ENCODE results near the gene NUDT9.

The NUDT9 gene

DNA sequence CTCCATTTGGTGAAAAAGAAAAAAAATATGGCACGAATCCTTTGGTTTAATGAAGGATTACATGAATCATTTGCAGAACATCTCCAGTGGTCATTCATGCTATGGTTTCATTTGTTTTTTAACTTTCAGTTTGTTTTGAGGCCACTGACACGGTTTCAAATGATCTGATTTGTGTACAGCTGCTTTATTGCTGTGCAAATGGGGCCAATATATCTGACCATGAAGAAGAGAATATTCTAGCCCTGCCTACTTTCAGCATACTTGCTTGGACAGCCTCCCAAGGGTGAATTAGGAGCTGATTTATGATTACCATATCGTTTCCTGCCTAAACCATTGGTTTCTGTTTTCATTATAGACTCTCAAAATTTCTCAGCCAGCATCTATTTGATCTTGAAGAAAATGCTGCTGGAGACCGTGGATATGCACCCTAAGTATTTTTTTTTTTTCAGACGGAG, 76.1 kb downstream of the NUDT9 start:
- H3K9me3 ChIP-seq (ENCODE audit: control insufficient read depth in 5 of 5, low read length in 5 of 5), result no peaks in the 10 kb centered on the region
- peak overlapping the region in 3 of 5 donors; percentile 1 to 53 (median 19) for H3K4me3 ChIP-seq (ENCODE audit: low read depth in 1 of 5, low read length in 5 of 5)
- peak overlapping the region; percentile 74 for H3K27ac ChIP-seq (ENCODE audit: low read depth, low read length)
- peak overlapping the region in 1 of 5 donors; percentile 12 for H3K9ac ChIP-seq (ENCODE audit: low read length in 5 of 5)
- no peaks in the 10 kb centered on the region for H3K27me3 ChIP-seq (ENCODE audit: control insufficient read depth in 5 of 5, insufficient read depth in 4 of 5, low read length in 5 of 5)
- peaks cover 0 to 55% (median 17%) of the 10 kb centered on the region in 5 donors for H3K4me1 ChIP-seq (ENCODE audit: control insufficient read depth in 5 of 5, insufficient read depth in 5 of 5, low read length in 5 of 5)
- H3K36me3 ChIP-seq (ENCODE audit: control insufficient read depth in 5 of 5, insufficient read depth in 5 of 5, low read length in 5 of 5), result peaks cover 0 to 15% (median 6%) of the 10 kb centered on the region in 5 donors

GRCh38 chr4:87499403-87500091, 77.2 kb downstream of the NUDT9 start:
- H3K36me3 ChIP-seq (ENCODE audit: control insufficient read depth in 5 of 5, insufficient read depth in 5 of 5, low read length in 5 of 5), result peaks cover 0 to 4% (median 0%) of the 10 kb centered on the region in 5 donors
- H3K4me3 ChIP-seq (ENCODE audit: low read depth in 1 of 5, low read length in 5 of 5), result no peak overlapping the region
- H3K4me1 ChIP-seq (ENCODE audit: control insufficient read depth in 5 of 5, insufficient read depth in 5 of 5, low read length in 5 of 5), result peaks cover 0 to 46% (median 17%) of the 10 kb centered on the region in 5 donors
- no peaks in the 10 kb centered on the region for H3K27me3 ChIP-seq (ENCODE audit: control insufficient read depth in 5 of 5, insufficient read depth in 4 of 5, low read length in 5 of 5)
- H3K9ac ChIP-seq (ENCODE audit: low read length in 5 of 5), result no peak overlapping the region
- H3K27ac ChIP-seq (ENCODE audit: low read depth, low read length), result peak overlapping the region; percentile 74
- no peaks in the 10 kb centered on the region for H3K9me3 ChIP-seq (ENCODE audit: control insufficient read depth in 5 of 5, low read length in 5 of 5)

GRCh38 chr4:87500092-87500462, 77.7 kb downstream of the NUDT9 start:
- H3K9me3 ChIP-seq (ENCODE audit: control insufficient read depth in 5 of 5, low read length in 5 of 5), result no peaks in the 10 kb centered on the region
- peaks cover 0 to 3% (median 0%) of the 10 kb centered on the region in 5 donors for H3K36me3 ChIP-seq (ENCODE audit: control insufficient read depth in 5 of 5, insufficient read depth in 5 of 5, low read length in 5 of 5)
- no peak overlapping the region for H3K9ac ChIP-seq (ENCODE audit: low read length in 5 of 5)
- peaks cover 0 to 46% (median 17%) of the 10 kb centered on the region in 5 donors for H3K4me1 ChIP-seq (ENCODE audit: control insufficient read depth in 5 of 5, insufficient read depth in 5 of 5, low read length in 5 of 5)
- H3K27ac ChIP-seq (ENCODE audit: low read depth, low read length), result no peak overlapping the region
- no peaks in the 10 kb centered on the region for H3K27me3 ChIP-seq (ENCODE audit: control insufficient read depth in 5 of 5, insufficient read depth in 4 of 5, low read length in 5 of 5)
- H3K4me3 ChIP-seq (ENCODE audit: low read depth in 1 of 5, low read length in 5 of 5), result no peak overlapping the region

DNA sequence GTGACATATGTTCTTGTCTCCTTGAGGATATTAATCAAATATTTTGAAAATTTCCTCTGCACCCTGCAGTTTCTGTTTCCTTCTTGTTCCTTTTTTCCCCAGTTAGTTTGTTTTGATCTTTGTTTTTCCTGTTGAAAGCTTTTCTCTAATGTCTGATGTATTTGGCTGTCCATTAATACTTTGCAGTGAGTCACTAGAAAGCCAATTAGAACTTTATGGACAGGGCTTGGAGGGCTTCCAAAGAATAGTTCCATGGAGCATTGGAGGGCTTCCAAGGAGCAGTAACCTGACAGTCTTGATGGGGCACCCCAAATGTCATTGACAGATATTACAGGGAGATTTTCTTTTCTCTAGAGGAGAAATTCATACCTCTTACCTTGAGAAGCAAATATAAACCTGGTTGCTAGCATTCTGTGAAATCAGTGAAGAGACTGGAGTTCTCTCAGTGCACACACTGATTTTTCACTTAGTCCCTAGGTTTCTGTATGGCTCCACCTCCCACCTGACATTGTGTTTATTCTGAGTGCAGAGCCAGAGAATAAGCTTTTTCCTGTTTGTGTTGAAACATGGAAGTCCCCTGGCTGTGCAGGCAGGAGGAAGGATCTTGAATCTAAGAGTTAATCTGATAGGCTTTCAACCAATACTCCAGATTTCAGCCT, 80.3 kb downstream of the NUDT9 start:
- peaks cover 0 to 47% (median 17%) of the 10 kb centered on the region in 5 donors for H3K4me1 ChIP-seq (ENCODE audit: control insufficient read depth in 5 of 5, insufficient read depth in 5 of 5, low read length in 5 of 5)
- H3K9ac ChIP-seq (ENCODE audit: low read length in 5 of 5), result no peak overlapping the region
- H3K4me3 ChIP-seq (ENCODE audit: low read depth in 1 of 5, low read length in 5 of 5), result no peak overlapping the region
- H3K27me3 ChIP-seq (ENCODE audit: control insufficient read depth in 5 of 5, insufficient read depth in 4 of 5, low read length in 5 of 5), result no peaks in the 10 kb centered on the region
- peaks cover 0 to 3% (median 0%) of the 10 kb centered on the region in 5 donors for H3K36me3 ChIP-seq (ENCODE audit: control insufficient read depth in 5 of 5, insufficient read depth in 5 of 5, low read length in 5 of 5)
- H3K9me3 ChIP-seq (ENCODE audit: control insufficient read depth in 5 of 5, low read length in 5 of 5), result no peaks in the 10 kb centered on the region
- H3K27ac ChIP-seq (ENCODE audit: low read depth, low read length), result peak overlapping the region; percentile 71

DNA sequence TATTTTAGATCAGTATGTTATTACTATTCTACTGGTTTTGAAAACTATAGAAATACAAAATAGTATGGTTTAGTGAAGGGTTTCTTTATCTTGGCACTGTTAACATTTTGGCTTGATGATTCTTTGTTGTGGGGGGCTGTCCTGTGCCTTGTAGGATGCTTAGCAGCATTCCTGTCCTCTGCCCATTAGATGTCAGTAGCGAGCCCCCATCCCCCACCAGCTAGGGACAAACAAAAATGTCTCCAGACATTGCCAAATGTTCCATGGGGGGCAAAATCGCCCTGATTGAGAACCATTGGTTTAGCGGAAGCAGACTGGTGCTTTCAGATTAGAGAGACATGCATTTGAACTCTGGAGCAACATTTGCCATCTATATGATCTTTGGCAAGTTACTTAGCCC, 83.5 kb downstream of the NUDT9 start:
- no peak overlapping the region for H3K27ac ChIP-seq (ENCODE audit: low read depth, low read length)

DNA sequence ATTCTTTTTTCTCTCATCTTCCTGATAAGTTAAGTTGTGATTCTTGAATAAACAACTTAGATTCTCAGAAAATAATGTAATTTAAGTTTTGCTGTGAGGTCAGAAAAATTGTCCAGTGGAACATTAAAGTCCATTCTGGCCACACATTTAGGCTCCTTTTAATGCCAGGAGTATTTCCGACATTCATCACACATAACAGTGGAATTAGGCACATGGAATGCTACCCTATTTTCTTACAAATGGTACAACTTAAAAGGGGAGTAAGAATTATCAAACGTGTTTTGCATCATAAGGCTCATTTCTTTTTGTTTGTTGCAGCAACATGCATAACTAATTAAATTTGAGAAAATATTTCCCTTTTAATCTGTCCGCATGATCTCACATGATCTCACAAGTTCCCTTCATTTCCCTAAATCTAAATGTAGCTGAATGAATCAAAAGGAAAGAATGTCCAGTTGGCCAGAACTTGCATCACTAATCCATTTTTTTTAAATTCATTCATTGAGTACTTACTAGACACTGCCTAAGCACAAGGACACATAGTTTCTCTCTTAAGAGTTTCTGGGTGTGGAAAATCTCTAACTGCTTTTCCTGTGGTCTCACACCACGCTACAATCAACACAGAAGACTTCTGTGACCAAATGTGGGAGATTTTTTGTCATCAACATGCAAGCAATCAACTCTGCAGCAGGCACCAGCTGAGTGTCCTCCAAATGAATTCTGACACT, 84.8 kb downstream of the NUDT9 start:
- H3K27me3 ChIP-seq (ENCODE audit: control insufficient read depth in 5 of 5, insufficient read depth in 4 of 5, low read length in 5 of 5), result no peaks in the 10 kb centered on the region
- peaks cover 0 to 36% (median 0%) of the 10 kb centered on the region in 5 donors for H3K4me1 ChIP-seq (ENCODE audit: control insufficient read depth in 5 of 5, insufficient read depth in 5 of 5, low read length in 5 of 5)
- no peak overlapping the region for H3K9ac ChIP-seq (ENCODE audit: low read length in 5 of 5)
- no peaks in the 10 kb centered on the region for H3K9me3 ChIP-seq (ENCODE audit: control insufficient read depth in 5 of 5, low read length in 5 of 5)
- H3K27ac ChIP-seq (ENCODE audit: low read depth, low read length), result peak overlapping the region; percentile 6
- peaks cover 0 to 10% (median 0%) of the 10 kb centered on the region in 5 donors for H3K36me3 ChIP-seq (ENCODE audit: control insufficient read depth in 5 of 5, insufficient read depth in 5 of 5, low read length in 5 of 5)
- H3K4me3 ChIP-seq (ENCODE audit: low read depth in 1 of 5, low read length in 5 of 5), result no peak overlapping the region

More for the DNA sequence above, 83.5 kb downstream of the NUDT9 start:
- Histone ChIP-seq H3K4me3 (ENCODE audit: low read depth in 1 of 5, low read length in 5 of 5) (no peak overlapping the region), H3K9ac (ENCODE audit: low read length in 5 of 5) (no peak overlapping the region), H3K4me1 (ENCODE audit: control insufficient read depth in 5 of 5, insufficient read depth in 5 of 5, low read length in 5 of 5) (peaks cover 0 to 35% (median 0%) of the 10 kb centered on the region in 5 donors), H3K9me3 (ENCODE audit: control insufficient read depth in 5 of 5, low read length in 5 of 5) (no peaks in the 10 kb centered on the region), H3K27me3 (ENCODE audit: control insufficient read depth in 5 of 5, insufficient read depth in 4 of 5, low read length in 5 of 5) (no peaks in the 10 kb centered on the region), H3K36me3 (ENCODE audit: control insufficient read depth in 5 of 5, insufficient read depth in 5 of 5, low read length in 5 of 5) (peaks cover 0 to 9% (median 0%) of the 10 kb centered on the region in 5 donors)
